ENCODE measurements around the gene MAPK10.
A peak's percentile ranks its signal among the peaks of the same experiment; 100 is the strongest.

MAPK10 gene

DNA sequence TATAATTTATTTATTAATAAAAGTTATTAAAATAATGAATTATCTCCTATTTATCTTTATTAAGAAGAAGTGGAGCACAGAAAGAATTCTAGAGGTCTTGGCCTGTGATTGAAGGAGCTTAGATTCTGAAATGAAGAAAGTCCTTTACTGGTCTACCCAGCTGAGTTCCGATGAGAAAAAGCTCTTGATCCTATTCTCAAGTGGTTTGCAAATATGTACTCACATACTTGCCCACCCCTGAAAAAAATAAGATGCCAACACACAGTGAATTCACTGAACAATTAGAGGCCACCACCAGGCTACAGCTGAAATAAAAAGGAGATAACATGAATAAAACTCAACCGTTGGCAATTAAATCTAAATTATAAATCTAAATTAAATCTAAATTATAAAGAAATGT, 253.4 kb downstream of the MAPK10 start:
- no peak for DNase-seq
- TF ChIP-seq, protein P1, sequence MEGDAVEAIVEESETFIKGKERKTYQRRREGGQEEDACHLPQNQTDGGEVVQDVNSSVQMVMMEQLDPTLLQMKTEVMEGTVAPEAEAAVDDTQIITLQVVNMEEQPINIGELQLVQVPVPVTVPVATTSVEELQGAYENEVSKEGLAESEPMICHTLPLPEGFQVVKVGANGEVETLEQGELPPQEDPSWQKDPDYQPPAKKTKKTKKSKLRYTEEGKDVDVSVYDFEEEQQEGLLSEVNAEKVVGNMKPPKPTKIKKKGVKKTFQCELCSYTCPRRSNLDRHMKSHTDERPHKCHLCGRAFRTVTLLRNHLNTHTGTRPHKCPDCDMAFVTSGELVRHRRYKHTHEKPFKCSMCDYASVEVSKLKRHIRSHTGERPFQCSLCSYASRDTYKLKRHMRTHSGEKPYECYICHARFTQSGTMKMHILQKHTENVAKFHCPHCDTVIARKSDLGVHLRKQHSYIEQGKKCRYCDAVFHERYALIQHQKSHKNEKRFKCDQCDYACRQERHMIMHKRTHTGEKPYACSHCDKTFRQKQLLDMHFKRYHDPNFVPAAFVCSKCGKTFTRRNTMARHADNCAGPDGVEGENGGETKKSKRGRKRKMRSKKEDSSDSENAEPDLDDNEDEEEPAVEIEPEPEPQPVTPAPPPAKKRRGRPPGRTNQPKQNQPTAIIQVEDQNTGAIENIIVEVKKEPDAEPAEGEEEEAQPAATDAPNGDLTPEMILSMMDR (IDR thresholded peaks at IDR 0.05): no peak
- H3K9me3 Mint-ChIP-seq: peaks cover 17% of the 10 kb centered on the region
- no peak overlapping the region for H3K27ac Mint-ChIP-seq
- no peaks in the 10 kb centered on the region for H3K27me3 Mint-ChIP-seq (ENCODE audit: low read depth, poor library complexity)
- H3K36me3 Mint-ChIP-seq (ENCODE audit: low read depth): peaks cover 9% of the 10 kb centered on the region
- H3K4me1 Mint-ChIP-seq: peaks cover 8% of the 10 kb centered on the region
- no peak overlapping the region for H3K4me3 Mint-ChIP-seq

DNA sequence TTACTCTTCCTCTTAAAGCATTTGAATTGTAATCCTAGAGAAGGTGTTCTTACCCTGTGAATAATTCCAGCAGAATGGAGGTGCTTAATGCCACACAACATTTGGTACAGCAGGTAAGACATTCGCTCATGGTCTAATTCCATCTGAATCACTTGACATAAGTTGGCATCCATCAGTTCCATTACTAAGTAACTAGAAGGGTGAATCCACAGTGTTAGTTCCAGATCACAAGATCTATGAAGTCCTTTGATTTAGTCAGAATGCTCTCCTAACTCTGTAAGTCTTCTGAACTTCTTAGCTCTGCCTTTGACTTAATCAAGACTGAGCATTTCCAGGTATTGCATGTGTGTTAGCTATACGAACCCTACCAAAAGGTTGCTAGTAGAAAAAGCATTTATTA, 258.0 kb downstream of the MAPK10 start:
- H3K4me1 Mint-ChIP-seq: peaks cover 8% of the 10 kb centered on the region

DNA sequence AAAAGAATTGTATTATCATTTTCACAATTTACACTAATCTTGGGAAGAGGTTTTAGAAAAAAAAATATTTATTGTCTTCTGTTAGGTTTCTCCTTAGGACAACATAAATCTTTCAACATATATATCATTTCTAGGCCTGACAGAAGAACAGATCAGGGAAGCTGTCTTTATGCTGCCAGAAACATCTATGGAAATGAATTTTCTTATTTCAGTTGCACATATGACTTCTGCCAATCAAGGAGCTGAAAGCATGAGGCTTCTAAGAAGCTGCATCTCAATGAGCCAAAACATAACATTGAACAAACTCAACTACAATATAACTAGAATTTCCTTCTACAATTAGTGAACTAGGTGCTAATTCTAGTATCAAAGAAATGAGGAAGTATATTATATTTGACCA, 258.4 kb downstream of the MAPK10 start:
- Mint-ChIP-seq H3K27me3 (ENCODE audit: low read depth, poor library complexity) (no peaks in the 10 kb centered on the region), H3K27ac (no peak overlapping the region), H3K4me1 (peaks cover 8% of the 10 kb centered on the region), H3K4me3 (no peak overlapping the region), H3K9me3 (no peaks in the 10 kb centered on the region), H3K36me3 (ENCODE audit: low read depth) (no peaks in the 10 kb centered on the region)
- TF ChIP-seq, protein P1 (IDR thresholded peaks at IDR 0.05): no peak
- no peak for DNase-seq

More for the DNA sequence above, 258.0 kb downstream of the MAPK10 start:
- no peak for DNase-seq
- Mint-ChIP-seq H3K27ac (no peak overlapping the region), H3K36me3 (ENCODE audit: low read depth) (no peaks in the 10 kb centered on the region), H3K9me3 (no peaks in the 10 kb centered on the region), H3K4me3 (no peak overlapping the region), H3K27me3 (ENCODE audit: low read depth, poor library complexity) (no peaks in the 10 kb centered on the region)
- TF ChIP-seq, protein P1 (IDR thresholded peaks at IDR 0.05): no peak

DNA sequence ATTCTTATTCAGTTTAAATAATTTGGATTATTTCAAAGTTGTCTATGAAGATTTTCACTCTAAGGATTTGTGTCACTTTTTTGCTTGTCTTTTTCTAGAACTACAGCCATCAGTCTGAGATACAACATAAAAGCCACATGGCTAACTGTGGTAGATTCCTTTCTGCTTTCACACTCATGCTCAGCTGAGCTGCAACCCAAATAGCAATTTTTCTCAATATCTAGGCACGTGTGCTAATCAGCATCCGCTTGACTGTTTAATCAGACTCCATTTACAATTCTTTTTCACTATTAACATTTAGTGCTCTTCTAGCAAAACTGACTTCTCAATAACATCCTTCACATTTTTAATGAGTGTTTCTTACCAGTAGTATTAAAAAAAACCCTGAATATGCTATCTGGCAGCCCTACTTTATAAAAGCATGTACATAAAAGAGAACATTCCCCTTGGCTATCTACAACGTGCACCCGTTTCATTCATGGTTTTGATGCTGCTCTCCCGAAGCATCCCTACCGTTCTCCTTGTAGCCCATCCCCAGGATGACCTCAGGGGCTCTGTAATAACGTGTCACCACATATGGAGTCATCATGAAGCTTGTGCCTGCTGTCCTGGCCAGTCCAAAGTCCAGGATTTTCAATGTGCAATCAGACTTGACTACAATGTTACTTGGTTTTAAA, 259.2 kb downstream of the MAPK10 start:
- H3K27me3 Mint-ChIP-seq (ENCODE audit: low read depth, poor library complexity): no peaks in the 10 kb centered on the region
- DNase-seq: no peak
- peak overlapping the region; percentile 44 for H3K27ac Mint-ChIP-seq
- peaks cover 8% of the 10 kb centered on the region for H3K4me1 Mint-ChIP-seq
- no peaks in the 10 kb centered on the region for H3K9me3 Mint-ChIP-seq
- no peak overlapping the region for H3K4me3 Mint-ChIP-seq
- TF ChIP-seq, protein P1 (IDR thresholded peaks at IDR 0.05): no peak
- H3K36me3 Mint-ChIP-seq (ENCODE audit: low read depth): no peaks in the 10 kb centered on the region

DNA sequence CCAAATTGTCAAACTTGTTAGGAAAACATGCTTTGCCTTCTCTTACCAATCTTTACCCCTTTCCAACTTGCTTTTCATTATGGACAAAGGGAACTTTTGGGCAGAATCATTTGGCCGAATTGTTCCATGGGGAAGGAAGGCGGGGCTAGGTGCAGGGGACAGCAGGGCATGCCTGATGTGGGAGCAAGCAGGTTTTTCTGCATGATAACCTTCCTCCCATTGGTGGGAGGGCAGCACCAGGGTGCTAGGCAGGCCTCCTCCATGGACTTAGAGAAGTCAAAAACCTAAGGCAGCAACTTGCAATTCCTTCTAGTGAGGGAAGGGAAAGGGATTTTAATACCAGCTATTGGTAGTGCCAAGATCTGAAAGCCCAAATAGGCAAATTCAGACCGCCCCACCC, 260.5 kb downstream of the MAPK10 start:
- TF ChIP-seq, protein P1 (IDR thresholded peaks at IDR 0.05): no peak
- peaks cover 8% of the 10 kb centered on the region for H3K4me1 Mint-ChIP-seq
- no peak overlapping the region for H3K4me3 Mint-ChIP-seq
- H3K27ac Mint-ChIP-seq: no peak overlapping the region
- no peak for DNase-seq
- H3K27me3 Mint-ChIP-seq (ENCODE audit: low read depth, poor library complexity): no peaks in the 10 kb centered on the region
- no peaks in the 10 kb centered on the region for H3K9me3 Mint-ChIP-seq
- H3K36me3 Mint-ChIP-seq (ENCODE audit: low read depth): no peaks in the 10 kb centered on the region

DNA sequence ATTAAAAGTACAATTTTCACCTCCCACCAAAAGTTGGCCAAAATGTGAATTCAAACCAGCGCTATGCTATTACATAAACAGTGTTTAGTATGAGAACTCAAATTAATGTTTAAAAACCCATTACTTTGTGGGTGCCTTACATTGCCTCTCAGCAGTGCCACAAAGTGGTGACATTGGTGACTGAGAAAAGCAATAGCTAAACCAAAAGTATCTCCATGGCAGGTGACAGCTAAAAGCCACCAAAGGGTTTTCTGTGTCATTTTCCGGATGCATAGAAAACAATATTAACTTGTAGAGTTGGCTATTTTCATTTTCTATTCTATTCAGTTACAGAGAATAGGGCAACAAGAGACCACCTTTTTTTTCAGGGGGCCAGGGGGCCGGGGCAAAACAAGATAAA, 261.2 kb downstream of the MAPK10 start:
- Mint-ChIP-seq H3K36me3 (ENCODE audit: low read depth) (no peaks in the 10 kb centered on the region), H3K4me1 (peaks cover 8% of the 10 kb centered on the region), H3K4me3 (no peak overlapping the region), H3K9me3 (no peaks in the 10 kb centered on the region), H3K27ac (no peak overlapping the region), H3K27me3 (ENCODE audit: low read depth, poor library complexity) (no peaks in the 10 kb centered on the region)
- TF ChIP-seq, protein P1 (IDR thresholded peaks at IDR 0.05): no peak
- DNase-seq: no peak
